ENCODE measurements around the gene SLC35E4.

Gene SLC35E4

DNA sequence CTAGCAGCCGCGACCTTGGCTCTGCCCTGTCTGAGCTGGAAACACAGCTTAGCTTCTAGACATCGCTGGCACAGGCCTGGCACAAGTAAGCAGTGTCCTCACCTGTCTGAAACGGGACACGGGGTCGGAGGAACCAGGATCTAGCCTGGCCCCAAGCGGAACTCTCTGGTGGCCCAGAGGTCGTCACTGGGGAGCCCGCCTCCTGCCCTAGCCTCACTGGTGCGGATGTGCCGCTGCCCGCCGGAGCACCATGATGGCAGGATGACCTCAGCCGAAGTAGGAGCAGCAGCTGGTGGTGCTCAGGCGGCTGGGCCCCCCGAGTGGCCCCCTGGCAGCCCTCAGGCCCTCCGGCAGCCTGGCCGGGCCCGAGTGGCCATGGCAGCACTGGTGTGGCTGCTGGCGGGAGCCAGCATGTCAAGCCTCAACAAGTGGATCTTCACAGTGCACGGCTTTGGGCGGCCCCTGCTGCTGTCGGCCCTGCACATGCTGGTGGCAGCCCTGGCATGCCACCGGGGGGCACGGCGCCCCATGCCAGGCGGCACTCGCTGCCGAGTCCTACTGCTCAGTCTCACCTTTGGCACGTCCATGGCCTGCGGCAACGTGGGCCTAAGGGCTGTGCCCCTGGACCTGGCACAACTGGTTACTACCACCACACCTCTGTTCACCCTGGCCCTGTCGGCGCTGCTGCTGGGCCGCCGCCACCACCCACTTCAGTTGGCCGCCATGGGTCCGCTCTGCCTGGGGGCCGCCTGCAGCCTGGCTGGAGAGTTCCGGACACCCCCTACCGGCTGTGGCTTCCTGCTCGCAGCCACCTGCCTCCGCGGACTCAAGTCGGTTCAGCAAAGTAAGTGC, 871 bp downstream of the SLC35E4 start:
- Histone ChIP-seq H3K27me3 (ENCODE audit: insufficient read depth, low read depth) (no peaks in the 10 kb centered on the region), H3K36me3 (ENCODE audit: insufficient read depth) (no peaks in the 10 kb centered on the region), H3K4me1 (ENCODE audit: low read depth, poor library complexity, severe bottlenecking) (peaks cover 22% of the 10 kb centered on the region), H3K79me2 (ENCODE audit: insufficient read depth, low read depth) (no peaks in the 10 kb centered on the region), H3K4me3 (IDR thresholded peaks at IDR 0.05; ENCODE audit: insufficient read depth, low read depth, low read length) (no peak overlapping the region), H3K4me2 (peak overlapping the region; percentile 99), H3K9ac (peak overlapping the region; percentile 71; the same call in 1 of the 2 replicates), H3K27ac (no peak overlapping the region), H4K20me1 (ENCODE audit: insufficient read depth) (no peaks in the 10 kb centered on the region), H2AFZ (ENCODE audit: low read depth) (peak overlapping the region; percentile 81)
- TF ChIP-seq, protein P1, sequence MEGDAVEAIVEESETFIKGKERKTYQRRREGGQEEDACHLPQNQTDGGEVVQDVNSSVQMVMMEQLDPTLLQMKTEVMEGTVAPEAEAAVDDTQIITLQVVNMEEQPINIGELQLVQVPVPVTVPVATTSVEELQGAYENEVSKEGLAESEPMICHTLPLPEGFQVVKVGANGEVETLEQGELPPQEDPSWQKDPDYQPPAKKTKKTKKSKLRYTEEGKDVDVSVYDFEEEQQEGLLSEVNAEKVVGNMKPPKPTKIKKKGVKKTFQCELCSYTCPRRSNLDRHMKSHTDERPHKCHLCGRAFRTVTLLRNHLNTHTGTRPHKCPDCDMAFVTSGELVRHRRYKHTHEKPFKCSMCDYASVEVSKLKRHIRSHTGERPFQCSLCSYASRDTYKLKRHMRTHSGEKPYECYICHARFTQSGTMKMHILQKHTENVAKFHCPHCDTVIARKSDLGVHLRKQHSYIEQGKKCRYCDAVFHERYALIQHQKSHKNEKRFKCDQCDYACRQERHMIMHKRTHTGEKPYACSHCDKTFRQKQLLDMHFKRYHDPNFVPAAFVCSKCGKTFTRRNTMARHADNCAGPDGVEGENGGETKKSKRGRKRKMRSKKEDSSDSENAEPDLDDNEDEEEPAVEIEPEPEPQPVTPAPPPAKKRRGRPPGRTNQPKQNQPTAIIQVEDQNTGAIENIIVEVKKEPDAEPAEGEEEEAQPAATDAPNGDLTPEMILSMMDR (conservative IDR thresholded peaks at IDR 0.05; ENCODE audit: low read depth, low read length): no peak

DNA sequence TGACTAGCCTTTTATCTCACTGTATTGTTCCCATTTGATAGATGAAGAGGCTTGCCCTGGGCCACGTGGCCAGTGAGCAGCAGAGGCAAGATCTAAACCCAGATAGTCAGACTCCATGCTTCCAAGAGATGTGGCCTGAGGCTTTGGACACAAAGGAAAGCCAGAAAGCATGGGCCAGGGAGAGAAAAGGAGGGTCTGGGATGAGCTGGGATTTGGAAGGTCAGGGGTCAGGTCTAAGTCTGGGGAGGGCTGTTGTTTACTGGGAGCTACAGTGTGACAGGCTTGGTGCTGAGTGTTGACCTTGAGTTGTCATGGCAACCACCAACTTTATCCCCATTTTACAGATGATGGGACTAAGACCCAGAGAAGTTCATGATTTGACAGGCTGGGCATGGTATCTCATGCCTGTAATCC, 2.1 kb downstream of the SLC35E4 start:
- no peak overlapping the region for H2AFZ ChIP-seq (ENCODE audit: low read depth)
- H3K36me3 ChIP-seq (ENCODE audit: insufficient read depth): no peaks in the 10 kb centered on the region
- H3K4me2 ChIP-seq: peak overlapping the region; percentile 99
- H3K27me3 ChIP-seq (ENCODE audit: insufficient read depth, low read depth): no peaks in the 10 kb centered on the region
- H3K27ac ChIP-seq: no peak overlapping the region
- TF ChIP-seq, protein P1 (conservative IDR thresholded peaks at IDR 0.05; ENCODE audit: low read depth, low read length): no peak
- H3K4me3 ChIP-seq (IDR thresholded peaks at IDR 0.05; ENCODE audit: insufficient read depth, low read depth, low read length): no peak overlapping the region
- no peaks in the 10 kb centered on the region for H3K79me2 ChIP-seq (ENCODE audit: insufficient read depth, low read depth)
- no peaks in the 10 kb centered on the region for H4K20me1 ChIP-seq (ENCODE audit: insufficient read depth)
- peaks cover 22% of the 10 kb centered on the region for H3K4me1 ChIP-seq (ENCODE audit: low read depth, poor library complexity, severe bottlenecking)
- no peak overlapping the region for H3K9ac ChIP-seq

DNA sequence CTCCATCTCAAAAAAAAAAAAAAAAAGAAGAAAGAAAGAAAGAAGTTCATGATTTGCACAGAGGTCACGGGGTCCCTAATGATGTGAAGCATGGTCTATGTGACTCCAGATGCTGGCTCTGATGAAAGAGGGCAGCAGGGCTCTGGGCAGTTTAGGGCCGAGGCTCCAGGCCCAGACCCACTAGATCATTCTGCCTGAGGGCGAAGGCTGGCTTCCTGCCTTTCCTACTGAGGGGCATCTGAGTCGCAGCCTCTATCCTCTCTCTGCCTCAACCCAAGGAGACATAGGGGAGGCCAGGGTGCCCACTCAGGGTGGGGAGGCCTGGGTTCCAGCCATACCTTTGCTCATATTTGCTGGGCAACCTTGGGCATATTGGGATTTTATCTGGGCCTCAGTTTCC, 4.8 kb downstream of the SLC35E4 start:
- no peak overlapping the region for H3K27ac ChIP-seq
- H3K9ac ChIP-seq: no peak overlapping the region
- H3K27me3 ChIP-seq (ENCODE audit: insufficient read depth, low read depth): no peaks in the 10 kb centered on the region
- H2AFZ ChIP-seq (ENCODE audit: low read depth): no peak overlapping the region
- H3K4me2 ChIP-seq: no peak overlapping the region
- no peaks in the 10 kb centered on the region for H4K20me1 ChIP-seq (ENCODE audit: insufficient read depth)
- no peak overlapping the region for H3K4me3 ChIP-seq (IDR thresholded peaks at IDR 0.05; ENCODE audit: insufficient read depth, low read depth, low read length)
- H3K36me3 ChIP-seq (ENCODE audit: insufficient read depth): no peaks in the 10 kb centered on the region
- peaks cover 13% of the 10 kb centered on the region for H3K4me1 ChIP-seq (ENCODE audit: low read depth, poor library complexity, severe bottlenecking)
- H3K79me2 ChIP-seq (ENCODE audit: insufficient read depth, low read depth): no peaks in the 10 kb centered on the region
- TF ChIP-seq, protein P1 (conservative IDR thresholded peaks at IDR 0.05; ENCODE audit: low read depth, low read length): no peak

DNA sequence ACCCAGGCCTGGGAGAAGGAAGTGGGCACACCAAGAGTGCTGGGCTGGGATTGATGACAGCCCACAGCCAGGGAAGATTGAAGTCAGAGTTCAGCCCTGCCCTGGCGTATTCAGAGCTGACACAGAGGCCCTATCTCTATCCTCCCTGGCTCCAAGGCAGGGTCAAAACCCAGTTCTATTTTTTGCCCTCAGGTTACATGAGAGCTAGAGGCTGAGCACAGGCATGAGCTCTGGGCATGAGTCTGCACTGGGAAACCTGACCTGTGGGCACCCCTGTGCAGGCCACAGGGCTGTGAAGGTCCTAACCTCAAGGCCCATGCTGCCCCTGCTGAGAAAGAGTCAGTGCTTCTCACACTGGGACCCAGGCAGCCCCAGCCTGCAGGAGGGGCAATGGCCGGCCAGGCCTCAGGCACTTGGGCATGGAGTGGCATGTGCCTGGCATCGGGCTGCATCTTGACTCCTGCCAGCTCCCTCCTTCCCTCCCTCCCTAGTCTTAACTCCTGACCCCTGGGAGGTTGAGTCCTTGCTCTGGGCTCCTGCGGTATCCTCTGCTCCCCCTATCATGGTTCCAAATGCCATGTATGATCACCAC, 5.4 kb downstream of the SLC35E4 start:
- Histone ChIP-seq H3K36me3 (ENCODE audit: insufficient read depth) (no peaks in the 10 kb centered on the region), H4K20me1 (ENCODE audit: insufficient read depth) (no peaks in the 10 kb centered on the region), H3K27ac (no peak overlapping the region), H2AFZ (ENCODE audit: low read depth) (no peak overlapping the region), H3K4me3 (IDR thresholded peaks at IDR 0.05; ENCODE audit: insufficient read depth, low read depth, low read length) (no peak overlapping the region), H3K79me2 (ENCODE audit: insufficient read depth, low read depth) (no peaks in the 10 kb centered on the region), H3K9ac (no peak overlapping the region), H3K4me1 (ENCODE audit: low read depth, poor library complexity, severe bottlenecking) (peaks cover 13% of the 10 kb centered on the region), H3K4me2 (no peak overlapping the region), H3K27me3 (ENCODE audit: insufficient read depth, low read depth) (no peaks in the 10 kb centered on the region)
- TF ChIP-seq, protein P1 (conservative IDR thresholded peaks at IDR 0.05; ENCODE audit: low read depth, low read length): no peak
